ENCODE data around the gene BICC1.

Gene BICC1

DNA sequence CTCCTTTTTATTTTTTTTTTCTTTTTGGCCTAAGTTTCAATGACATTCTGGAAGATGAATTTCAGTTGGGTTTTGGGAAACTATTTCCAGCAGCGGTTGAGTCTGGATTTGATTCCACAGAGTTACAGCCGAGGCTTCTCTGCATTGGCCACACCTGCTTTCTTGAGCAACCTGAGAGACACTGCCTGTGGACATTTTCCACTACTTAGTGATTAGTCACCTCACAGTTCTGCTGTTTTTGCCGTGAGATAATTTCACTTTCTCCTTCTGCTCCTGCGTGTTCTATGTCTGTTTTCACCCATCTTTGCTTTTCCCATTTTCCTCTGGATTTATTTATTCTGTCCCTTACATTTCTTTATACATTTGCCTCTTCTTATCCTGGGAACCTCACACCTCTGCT is 243.0 kb downstream of the BICC1 start:
- DNase-seq, result no peak

DNA sequence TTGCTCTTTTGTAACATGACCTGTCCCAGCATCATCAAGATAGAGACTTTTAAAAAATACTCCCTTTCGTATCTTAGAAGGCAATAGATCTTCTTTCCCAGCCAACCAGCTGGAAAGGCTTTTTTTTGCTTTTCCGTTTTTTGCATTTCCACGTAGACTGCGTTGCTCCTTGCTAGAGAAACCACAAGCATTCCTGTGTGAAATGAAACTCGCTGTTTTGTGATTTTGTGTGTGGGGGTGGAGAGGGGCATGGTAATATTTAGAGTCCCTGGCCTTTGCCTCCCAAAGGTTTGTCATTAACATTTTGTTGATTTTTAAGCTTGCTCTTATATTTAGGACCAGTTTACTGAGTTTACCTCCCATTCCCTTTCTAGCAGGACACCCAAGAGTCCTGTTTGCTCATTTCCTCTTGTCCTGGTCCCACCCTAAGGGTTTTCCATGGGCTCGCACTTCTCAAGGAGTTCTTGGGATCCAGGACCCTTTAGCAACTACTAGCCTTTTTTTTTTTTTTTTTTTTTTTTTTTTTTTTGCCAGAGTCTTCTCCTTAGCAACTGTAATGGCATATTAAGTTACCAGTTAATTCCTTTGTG is 243.6 kb downstream of the BICC1 start:
- no peak for DNase-seq

DNA sequence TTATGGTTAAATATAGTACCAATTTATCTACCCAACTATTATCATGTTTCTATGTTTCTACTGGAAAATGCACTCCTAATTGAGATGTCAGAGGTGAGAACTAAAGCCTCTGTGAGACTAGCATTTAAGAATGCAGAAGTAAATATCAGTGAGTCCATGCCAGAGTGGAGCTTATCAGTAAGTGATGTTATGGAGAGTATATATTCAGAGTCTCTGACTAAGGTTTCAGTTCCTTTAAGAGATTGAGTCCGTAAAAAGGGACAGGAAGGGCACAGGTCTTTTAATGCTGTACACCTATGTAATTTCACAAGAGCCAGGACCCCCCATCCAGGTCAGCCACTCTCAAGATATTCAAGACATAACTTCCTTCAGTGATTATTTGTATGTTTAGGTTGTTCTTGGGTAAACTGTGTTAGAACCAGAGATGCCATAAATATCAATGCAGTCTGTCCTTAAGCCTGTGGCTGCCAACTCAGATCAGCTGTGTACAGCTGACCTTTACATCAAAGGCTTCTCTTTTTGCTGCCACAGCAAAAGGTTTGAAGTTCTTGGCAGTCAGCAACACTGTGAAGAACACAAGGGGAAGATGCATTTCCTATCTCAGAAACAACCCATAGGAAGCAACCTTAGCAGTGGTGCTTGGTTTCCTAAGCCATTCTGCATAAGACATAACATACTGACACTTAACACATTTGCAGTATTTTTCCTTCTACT is 244.8 kb downstream of the BICC1 start:
- no peak for DNase-seq

DNA sequence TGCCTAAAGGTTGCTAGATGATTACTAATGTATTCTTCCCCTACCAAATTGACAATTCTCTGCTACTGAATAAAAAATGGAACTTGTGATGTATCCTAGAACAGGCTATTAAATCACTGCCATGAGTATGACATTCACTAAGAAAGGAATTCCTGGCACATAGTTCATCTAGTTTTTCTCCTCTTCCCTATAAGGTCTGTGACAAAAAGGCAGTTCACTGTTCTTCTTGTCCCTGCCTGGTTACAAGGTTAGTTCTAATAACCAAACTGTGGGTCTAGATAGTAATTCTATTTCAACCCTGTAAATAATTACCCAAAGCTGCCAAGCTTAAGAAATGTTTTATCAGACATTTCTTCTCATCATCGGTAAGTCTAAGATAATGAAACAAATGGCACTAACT is 245.6 kb downstream of the BICC1 start:
- no peak for DNase-seq

DNA sequence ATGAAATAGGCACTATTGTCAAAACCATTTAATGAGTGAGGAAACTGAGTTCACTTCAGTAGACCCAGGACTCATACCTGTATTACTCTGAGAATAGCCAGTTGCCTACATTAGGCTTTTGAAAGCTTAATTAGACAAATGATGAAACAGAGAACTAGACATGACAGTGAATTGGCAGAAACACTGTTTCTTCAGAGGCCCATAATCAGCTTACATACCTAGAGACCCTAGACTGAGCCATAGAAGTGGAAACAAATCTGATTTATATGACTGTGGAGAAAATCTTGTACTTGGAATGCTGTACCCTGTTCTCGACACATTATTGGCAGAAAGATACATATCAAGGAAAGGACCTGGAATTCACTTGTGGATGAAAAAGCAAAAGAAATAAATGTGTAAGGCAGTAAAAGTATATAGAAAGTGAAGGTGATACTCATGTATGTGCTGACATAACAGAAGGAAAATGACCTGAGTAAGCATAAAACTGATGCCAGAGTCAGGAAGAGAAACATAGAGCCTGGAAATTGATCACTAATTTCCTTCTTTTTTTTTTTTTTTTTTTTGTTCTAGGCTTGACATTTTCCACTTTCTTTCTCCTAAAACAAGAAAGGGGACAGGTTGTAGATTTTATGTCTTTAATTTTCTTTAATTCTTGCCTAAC is 251.5 kb downstream of the BICC1 start:
- no peak for DNase-seq

DNA sequence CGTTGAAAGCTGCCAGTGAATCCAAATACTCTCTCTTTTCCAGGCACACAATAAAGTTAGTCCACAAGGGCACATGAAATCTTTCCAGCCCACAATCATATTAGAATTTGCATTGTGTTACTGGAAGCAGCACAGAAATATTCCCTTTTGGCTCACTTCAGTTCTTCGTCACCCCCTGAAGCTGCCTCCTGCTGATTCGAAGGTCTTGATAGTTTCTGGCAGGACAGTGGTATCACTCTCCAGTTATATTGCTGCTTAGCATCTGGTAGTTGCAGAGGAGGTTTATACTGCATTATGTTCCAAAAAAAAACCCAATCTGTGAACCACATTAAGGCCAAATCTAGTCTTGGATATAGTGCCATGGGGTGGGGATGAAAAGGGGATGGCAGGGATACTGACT is 253.2 kb downstream of the BICC1 start:
- DNase-seq, result no peak

DNA sequence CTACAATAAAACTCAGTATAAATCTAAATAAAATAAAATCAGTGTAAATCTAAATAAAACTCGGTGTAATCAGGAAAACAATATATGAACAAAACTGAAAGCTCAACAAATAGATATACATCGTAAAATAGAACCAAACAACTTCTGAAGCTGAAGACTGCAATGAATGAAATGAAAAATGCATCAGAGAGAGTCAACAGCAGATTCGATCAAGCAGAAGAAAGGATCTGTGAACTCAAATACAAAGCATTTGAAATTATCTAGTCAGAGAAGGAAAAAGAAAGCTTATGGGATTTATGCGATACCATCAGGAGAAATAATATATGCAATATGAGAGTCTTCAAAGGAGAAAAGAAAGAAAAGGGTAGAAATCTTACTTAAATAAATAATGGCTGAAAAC is 255.0 kb downstream of the BICC1 start:
- no peak for DNase-seq

DNA sequence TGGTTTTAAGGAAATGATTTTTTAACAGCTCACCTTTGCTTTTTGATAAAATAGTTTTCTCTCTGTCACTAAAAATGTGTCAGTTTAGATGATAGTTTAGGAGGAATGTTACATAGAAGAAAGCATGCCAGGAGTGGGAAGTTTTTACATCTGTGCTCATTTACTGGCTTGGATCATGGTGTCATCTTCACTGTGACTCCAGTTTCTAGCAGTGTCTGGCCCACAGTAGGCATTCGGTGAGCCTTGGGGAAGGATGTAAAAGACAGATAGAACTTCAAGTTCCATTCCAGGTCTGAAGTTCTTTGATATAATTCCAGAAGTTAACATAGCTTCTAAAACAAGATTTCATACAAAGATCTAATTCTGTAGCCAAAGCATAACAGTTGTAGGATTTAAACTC is 259.2 kb downstream of the BICC1 start:
- no peak for DNase-seq

DNA sequence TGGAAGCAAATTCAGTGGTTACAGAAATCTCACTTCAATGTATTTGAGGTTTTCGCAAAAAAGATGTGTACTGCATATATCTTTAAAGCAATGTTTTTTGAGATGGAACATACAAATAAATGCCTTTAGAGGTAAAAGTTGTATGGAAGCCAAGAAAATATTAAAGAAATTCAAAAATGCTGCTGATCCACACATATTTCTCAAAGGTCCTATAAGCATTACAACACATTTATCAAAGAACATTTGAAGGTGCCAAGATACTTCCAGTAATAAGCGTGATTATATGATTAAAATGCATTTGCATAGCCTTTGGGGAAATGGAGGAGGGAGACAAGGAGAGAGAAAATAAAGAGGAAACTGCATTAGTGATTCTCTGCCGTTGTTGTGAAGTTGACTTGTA is 260.1 kb downstream of the BICC1 start:
- DNase-seq, result no peak

DNA sequence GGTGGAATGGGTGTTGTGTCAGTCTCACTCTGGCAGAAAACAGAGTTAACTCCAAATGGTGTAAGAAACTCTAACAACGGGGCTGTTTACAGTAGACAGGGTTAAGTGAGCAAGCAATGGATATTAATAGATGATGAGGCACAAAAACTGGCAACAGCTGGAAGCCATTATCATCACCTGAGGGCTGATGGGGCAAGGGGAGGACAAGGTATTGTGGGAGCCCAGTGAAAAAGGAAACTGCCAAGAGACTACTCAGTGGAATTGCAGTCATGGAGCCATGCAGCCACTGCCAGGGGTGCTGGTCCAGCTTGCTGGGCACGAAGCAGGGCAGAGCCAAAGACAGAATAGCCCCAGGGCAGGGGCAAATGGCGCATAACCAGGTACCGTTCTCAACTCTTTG is 260.7 kb downstream of the BICC1 start:
- no peak for DNase-seq

DNA sequence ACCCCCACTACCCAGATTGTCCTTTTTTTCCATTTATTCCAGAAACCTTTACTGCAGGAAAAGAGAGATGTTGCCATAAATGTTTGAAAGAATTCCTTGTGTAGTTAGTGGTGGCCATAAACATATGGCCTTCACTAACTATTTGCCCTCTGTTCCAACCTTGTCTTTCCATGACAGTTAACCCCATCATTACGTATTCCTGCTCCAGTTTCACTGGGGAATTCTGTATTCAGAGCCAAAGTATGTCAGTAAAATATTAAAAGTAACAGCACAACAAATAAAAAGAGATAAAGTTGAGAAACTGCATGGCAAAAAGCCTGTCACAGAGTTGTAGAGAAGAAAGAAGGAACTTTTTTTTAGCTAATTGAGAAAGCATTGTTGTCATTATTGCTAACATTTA is 261.3 kb downstream of the BICC1 start:
- no peak for DNase-seq

DNA sequence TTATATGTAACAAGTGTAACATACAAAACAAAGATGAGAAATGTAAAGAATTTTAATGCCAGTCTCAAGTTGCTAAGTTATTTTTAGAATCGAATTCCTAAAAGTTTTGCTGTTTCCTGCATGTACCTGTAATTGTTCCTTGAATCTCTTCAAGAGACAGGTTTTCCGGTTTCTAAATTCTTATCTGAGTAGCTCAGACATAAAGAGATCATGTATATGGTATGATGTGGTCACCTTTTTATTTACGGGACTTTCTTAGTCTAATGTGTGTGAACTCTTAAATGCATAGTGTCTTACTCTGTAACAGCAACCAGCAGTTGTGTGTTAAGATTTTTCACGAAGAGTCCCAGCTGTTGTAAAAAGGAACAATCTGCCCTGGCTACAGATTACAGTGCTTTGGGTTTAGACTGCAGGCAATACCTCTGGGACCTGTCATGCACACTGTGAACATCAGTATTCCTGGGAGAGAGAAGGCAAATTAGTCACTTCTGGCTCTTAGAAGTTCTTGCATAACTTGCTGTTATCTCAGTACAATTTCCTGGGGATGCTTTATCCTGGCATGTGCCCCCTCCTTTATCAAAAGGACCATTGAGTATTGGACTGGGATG is 263.4 kb downstream of the BICC1 start:
- DNase-seq, result no peak

DNA sequence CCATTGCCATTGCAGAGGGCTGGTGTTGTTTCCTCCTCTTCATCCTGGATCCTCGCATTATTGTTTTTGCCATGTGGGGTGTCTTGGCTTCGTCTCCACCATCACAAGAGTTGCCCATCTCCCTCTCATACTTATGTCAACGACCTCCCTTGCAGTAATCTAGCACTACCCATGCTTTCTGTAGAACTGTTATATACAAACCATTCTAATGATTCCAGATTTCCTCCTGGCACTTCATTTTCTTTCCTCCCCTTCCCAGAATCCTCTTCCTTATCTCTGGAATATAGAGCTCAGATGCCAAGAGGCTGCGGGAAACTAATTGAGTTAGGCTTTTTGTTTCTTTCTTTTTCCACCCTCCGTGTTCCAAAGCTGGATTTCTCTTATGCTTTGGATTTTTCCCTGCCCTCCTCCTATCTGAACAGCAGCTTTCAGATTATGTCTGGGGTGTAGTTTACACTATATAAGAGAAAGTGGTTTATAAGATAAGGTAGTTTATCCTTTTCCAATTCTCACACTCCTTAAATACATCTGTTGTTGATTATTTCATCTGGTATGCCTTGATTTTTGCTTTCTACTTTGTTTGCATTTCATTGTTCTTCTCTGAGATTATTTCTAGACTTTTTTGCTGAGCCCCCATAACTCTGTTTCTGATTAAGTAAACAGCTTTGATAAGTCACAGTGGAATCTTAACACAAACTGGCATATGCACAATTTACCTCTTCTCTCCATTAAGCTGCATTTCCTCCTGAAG is 264.1 kb downstream of the BICC1 start:
- DNase-seq, result no peak

DNA sequence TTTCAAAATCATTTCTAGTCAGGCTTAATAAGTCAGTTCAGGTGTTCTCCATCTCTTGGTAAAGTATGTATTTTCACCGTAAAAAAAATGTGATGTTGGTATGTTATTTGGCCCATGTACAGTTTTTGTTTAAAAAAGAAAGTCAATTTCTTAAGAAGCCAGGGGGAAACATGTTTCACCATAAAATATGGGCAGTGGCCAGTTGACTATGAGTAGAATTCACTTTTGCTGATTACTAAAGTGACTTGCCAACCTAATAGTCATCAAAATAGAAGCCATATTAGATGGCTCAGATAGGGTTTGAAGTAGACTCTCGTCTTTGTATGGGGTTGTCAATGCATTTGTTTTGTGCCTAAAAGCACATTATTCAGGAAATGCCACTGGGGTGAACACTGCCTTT is 266.3 kb downstream of the BICC1 start:
- DNase-seq, result no peak

DNA sequence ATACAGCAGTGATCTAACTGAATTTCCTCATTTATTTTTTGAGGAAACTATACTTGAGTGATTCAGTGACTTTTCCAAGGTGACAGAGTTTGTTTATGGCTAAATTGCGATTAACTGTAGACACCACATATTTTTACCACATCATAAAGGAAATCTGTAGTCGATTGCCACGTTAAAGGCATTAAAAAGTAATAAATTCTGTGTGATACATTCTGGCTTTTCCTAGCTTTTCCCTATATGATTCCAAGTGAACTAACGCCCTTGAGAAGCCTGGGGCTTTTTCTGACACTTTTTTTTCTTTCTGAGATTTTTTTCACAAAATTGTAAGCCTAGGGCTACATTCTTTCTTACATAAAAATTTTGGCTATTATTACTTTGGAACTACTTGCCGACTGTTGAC is 266.9 kb downstream of the BICC1 start:
- DNase-seq, result no peak

DNA sequence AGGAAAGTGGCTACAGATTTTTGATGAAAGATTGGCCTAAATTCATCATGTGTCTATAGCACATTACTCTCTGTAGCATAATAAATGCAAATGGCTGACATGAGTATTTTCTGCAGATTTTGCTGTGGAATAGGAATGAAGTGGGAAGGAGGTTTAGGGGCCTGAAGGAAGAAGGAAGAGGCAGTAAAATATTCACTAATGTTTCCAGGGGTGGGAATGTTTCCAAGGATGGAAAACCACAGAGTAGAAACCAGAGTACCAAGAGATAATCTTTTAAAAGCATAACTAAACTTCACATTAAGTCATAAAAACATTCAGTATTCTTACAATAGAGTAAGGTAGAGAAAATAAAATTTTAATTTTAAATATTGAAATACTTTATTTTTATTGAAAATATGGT is 267.8 kb downstream of the BICC1 start:
- DNase-seq, result no peak

DNA sequence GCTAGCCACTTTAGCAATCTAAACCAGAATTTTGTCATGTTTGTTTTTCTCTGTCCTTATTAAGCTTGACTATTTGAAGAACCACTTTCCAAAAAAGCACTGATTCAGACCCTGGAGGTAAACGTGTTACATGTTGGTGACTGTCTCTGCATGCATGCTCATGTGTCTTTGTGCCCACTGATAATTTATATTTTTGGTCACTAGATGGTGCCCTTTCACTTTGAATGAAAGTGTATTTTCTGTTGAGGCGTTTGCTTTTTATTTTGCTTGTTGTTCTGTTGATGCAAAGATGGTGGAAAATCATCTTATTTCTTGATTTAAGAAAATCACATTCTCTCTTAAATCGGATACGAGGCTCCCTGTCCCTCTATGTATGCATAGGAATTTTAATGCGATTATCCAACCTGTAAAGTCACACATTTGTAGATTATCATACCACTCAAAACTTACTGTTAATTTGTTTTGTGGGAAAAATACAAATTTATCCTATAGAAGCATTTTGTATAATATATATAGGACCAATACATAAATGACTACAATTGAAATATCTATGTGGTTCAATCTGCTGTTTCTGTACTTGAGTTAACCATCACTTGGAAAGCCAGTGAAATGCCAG is 269.3 kb downstream of the BICC1 start:
- no peak for DNase-seq

DNA sequence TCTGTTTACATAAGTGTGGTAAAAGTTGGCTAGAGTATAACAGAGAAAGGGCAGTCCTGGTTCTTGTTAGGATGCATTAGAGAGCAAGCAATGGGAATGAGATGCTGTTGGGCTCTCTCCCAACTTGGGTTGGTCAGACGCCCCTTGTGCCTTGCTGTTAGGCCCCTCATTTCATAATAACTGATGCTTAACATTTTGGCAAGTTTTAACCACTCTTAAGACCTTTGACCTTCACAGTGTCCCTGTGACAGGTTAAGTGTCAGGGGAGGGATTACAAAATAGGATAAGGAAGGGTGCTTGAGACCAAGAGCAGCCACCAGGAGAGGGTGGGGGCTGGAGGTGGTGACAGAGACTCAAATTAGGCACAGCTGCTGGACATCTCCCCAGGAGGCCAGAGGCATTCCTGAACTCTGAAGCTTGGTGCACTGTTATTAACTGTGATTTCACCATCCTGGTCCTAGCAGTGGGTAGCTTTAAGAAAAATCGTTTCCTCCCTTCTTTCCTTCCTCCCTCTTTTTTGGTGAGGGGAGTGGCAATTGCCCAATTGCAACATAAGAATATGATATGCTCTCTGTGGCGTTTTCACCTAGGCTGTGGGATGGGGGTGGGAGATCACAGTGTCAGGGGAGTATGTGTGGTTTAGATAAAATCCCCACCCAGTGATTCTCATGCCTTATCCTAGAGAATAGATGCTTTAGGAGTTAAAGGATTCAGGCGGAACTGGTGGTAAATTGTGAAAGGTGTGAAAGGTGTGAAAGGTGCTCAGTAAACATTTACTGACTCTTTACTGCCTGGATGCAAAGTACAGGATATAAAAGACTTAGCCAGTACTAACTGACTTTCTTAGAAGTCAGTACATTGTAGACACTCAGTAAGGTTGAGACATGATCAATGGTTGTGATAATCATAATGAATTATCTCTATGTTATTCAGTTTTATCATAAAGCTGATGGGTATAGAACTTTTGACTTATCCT is 270.5 kb downstream of the BICC1 start:
- DNase-seq, result no peak

DNA sequence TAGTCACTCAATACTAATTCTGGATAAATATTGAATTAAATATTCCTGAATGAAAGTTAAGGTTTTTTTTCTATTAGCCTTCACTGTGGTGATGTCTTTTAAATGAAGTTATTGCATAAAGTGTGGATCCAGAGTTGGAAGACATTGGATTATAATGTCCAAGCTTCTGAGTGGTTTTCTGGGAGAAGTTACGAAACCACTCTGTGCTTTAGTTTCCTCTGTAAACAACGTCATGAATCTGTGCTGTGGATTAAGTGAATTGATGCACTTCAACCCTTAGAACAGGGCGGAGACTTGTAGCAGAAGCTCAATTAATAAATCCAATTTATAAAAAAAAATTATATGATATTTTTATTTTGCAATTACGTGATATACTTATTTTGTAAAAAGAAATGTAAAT is 271.7 kb downstream of the BICC1 start:
- DNase-seq, result no peak

DNA sequence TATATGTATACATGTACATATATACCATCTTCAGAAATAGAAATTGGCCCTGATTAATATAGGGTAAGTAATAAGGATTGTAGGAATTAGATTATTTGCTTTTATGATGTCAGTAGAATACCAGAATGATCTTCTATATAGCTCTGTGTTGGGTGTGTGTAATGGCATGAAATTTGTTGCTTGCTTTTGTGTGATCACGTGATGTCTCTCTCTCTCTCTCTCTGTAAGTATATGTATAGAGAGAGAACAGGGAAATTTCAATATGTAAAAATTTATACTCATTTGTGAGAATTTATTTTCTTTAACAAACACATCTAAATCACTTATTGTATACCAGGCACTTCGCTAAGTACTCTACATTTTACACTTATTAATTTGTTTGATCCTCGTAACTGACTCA is 272.7 kb downstream of the BICC1 start:
- no peak for DNase-seq

DNA sequence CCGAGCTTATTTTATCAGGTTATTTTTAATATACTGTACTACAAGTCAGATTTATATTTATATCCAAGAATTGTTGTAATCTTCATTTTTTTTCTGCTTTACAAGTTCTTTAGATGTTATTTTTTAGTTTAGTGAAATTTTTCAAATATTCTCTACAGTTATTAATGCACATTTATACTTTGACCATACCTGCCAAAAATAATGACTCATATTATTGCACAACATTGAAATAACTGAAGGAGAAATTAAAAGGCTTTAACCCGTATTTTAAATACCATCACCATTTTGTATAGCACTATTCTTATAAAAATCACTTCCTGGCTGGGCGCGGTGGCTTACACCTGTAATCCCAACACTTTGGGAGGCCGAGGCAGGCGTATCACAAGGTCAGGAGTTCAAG is 278.5 kb downstream of the BICC1 start:
- DNase-seq, result no peak

DNA sequence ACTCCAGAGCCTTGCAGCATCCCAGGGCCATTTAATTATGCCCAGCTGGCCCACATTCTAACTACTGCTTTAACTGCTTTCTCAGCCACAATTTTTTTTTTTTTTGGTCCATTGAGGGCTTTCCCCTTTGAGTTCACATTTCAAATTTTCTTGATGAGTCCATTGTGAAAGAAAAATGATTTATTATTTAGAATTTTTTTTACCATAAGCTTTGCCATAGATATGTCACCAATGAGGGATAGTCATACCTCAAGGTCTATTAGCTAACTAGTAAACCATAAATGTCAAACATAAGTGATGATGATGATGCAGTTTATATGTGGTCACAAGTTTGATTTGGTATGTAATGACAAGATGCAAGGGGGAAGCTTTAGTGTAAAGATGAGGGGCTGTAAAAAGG is 282.9 kb downstream of the BICC1 start:
- no peak for DNase-seq
